HG03039 (cell line): ENCODE results near the gene LAMB3.

ENCODE experiments used
- ATAC-seq: cut with Tn5 transposase; IDR thresholded peaks from one replicate; pipeline ENCODE4 v1.9.1; 2021; ENCODE audit warnings: mild to moderate bottlenecking, moderate library complexity; ENCODE audit not compliant: unreplicated experiment

Gene LAMB3

GRCh38 chr1:209600541-209600940 lies 51.7 kb downstream of the LAMB3 start:
- no peak for ATAC-seq

DNA sequence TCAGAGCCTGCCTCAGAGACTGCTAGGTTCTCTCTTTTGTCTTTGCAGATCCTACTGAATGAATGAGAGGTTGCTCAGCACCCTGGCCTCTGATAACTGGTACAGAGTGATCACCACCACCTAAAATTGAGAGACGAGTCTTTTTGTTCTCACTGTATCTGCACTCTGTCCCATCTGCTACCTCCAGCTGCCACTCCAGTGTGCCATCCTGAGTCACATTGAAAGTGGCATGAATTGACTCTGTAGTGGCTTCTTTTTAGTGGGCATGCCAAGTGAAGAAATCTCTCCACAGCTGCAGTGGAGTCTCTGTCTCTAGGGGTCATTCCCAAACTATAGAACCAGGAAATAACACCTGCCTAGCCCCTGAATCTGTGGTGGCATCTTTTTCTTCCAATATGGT lies 54.0 kb downstream of the LAMB3 start:
- no peak for ATAC-seq

- no peak for ATAC-seq
Observed at GRCh38 chr1:209597499-209597898, 54.7 kb downstream of the LAMB3 start.

DNA sequence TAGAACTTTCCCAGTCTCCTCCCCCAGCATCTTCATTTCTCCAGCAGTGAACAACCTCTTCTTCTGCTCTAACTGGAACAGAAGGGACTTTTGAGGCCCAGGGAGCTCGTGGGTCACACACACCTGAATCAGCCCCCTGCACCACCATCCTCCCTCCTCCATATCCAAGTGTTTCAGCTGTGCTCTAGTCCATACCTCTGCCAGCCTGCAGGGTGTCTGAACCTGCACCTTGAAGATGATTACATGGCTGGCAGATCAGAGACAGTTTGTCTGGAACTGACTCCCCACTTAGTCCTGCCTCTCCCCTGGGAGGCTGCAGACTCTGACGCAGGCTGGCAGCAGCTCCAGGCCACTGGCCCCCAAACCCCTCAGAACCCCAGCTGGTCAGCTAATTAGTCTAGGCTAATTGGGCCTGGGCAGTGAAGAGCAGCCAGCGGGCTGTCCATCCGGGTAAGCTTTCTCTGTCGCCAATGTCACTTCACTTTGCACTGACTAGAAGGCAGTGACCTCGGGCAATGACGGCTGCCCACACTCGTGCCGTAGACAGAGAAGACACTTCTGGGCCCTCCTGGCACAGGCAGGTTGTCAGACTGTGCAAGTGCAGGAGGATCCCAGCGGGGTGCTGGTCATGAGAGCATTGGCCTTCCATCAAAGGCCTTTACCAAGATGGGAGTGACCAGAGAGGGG lies 56.5 kb downstream of the LAMB3 start:
- no peak for ATAC-seq

DNA sequence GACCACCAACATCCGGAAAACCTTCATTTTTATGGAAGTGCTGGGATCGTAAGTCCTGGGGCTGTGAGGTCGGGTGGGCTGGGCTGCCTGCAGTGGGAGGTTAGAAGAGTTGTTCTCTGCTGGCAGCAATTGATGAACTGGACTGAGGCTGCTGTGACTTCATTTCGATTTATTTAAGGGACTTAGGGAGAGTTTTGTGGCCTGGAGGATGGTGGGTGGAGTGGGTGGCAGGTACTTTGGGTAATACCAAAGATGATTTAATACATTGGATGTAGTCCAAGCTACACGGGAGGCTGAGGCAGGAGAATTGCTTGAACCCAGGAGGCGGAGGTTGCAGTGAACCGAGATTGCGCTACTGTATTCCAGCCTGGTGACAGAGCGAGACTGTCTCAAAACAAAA lies 57.2 kb downstream of the LAMB3 start:
- no peak for ATAC-seq

DNA sequence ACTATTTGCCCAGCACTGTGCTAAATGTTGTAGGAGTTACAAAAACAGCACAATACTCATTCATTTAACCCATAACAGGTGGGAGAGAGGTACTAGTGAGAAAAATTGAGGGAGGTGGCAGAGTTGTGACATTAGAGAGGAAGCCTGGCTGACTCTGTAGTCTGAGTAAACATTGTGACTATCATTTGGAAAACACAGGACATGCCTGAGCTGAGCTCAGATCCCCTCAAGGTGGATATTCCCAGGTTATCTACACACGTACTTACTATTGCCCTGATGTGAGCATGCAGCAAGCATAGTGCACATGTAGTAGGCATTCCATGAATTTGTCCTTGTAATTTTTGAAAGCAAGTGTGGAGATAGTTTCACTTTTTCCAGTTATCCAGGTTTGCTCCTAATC lies 57.8 kb downstream of the LAMB3 start:
- no peak for ATAC-seq

DNA sequence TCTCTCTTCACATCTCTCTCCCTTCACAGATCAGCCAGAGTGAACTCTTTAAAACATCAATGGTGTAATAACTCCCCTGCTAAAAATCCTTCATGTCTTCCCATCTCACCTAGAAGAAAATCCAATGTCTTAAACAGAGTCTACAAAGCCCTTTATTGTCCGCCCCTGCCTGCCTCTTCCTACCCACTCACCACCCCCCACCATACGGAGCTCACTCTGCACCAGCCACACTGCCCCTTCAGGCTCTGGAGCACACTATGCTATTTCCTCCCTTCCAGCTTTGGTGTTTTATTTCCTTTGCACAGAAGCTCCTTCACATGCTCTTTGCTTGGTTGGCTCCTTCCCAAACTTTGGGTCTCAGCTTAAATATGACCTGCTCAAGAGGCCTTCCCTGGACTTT lies 58.5 kb downstream of the LAMB3 start:
- no peak for ATAC-seq

- no peak for ATAC-seq
Observed at GRCh38 chr1:209590405-209590804, 61.8 kb downstream of the LAMB3 start.

DNA sequence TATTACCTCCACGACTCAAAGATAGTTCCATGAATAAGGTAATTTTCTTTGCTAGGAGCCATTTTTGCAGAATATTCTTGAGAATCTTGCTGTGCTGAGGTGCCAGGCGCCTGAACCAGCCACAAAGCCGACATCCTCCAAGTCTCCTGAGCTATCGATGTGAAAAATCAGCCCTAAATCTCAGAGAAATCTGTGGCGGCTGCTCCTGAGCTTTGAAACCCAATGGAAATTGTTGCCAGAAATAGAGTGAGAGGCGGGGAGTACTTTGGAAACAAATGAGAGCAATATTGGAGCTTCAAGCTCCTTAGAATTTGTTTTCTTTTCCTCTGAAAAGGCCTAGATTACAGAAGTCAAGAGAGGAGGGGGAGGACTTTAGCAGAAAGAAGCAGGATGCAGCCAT lies 62.4 kb downstream of the LAMB3 start:
- no peak for ATAC-seq

DNA sequence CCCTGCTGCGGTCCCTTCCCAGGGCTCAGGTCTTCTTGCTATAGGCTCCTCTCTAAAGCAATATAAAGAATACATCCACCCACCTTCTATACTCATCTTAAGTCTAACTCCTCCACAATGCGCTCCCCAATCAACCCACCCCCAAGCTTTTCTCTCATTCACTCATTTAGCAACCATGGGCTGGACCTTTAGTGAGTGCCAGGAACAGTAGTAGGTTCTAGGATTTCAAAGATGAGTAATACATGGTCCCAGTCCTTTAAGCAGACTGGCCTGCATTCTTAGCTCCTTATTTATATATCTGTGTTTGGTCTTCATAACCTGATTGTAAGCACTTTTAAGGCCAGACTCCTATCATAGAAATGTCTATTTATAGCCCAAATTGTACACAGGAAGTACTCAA lies 62.8 kb downstream of the LAMB3 start:
- no peak for ATAC-seq

DNA sequence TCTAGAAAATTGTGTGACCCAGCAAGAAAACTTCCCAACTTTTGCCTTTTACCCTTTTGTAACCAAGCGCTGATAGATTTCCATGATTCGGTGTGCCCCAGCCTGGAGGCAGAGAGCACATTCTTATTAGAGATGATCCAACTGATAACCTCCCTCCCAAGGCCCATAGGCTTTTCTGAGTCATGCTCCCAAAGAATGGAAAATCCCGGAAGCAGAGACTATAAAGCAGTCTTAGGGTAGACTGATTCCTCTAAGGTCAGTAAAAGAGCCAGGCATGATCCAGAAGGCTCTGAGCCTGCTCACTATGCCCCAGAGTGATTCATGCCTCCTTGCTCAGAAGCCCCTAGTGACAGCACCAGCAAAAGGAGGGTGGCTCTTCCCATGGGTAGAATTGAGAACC lies 64.4 kb downstream of the LAMB3 start:
- ATAC-seq, result no peak

DNA sequence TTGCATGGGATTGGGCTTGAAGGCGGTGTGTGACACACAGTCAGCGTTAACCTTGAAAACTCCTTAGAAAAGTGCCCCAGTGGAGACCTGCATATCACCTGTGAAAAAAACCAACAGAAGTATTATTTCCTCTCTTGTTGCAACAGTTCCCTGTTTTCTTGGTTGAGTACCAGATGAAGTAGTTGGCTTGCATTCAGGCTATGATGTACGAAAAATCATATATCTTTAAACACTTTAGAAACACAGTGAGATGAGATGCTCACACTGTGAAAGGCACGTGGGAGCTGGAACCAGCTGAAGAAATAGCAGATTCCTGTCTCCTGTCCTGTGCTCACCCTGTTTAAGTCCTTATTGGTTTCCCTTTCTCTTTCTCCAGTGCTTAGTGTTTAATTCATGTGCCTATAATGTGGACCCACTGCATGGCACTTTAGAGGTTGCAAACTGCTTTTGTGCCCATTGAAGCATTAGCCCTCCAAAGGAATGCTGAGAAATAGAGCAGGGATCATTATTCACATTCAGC lies 65.9 kb downstream of the LAMB3 start:
- ATAC-seq, result no peak

DNA sequence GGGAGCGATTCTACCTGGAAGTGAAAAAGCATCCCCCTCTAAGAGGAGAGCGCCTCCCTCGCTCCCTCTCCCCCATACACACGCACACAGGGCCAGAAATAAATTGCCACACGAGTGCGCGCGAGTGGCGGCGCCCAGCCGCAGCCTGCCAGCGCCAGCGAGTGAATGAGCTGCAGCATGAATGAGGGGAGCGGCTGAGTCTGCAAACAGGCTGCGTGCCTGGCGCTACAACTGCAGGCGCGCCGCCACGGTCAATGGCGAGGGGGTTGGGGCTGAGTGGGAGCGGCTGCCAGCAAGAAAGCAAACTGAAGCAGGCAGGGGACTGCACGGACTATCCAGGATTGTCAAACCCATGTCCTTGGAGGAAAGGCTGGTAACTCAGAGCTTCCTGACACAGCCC lies 66.6 kb downstream of the LAMB3 start:
- ATAC-seq, result no peak

DNA sequence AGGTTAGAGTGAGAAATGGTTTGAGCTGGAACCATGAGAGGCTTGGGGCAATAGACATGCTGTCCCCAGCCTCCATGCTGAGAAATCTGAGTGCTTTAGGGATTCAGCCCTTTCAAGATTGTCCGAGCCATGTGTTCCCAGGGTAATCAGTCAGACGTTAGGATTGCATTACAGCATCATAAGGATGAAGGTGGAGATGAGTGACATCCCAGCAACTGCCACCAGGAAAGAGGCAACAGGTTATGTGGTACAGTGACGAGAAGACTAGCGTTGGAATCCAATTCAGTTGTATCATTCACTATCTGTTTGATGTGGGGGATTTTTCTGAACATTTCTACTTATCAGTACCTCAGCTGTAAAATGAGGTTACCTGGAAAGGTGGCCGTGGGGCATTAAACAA lies 67.0 kb downstream of the LAMB3 start:
- ATAC-seq, result no peak

DNA sequence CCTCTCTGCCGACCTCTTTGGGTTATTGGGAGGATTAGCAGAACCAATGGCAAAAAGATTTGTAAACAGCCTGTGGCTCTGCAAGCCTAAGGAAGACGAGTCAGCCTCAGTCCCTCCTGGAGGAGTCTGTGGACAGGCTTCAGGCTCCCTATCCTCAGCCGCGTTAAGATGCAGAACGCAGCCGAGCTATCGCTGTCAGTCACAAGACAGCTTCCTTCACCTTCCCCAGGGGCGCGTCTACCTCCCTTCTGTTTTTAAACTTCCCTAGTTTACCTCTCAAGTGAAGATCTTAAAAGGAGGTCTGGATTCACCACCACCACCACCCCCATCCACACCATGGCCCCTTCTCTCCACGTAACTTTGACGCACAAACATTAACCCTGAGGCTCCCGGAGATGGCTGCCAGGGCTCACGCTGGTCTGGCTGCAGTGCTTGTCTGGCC lies 68.0 kb downstream of the LAMB3 start:
- no peak for ATAC-seq

- ATAC-seq, result no peak
Observed at GRCh38 chr1:209583408-209583807, 68.8 kb downstream of the LAMB3 start, which contains the start of gene CAMK1G. CAMK1G (plus strand) TSS chr1:209583714; CDS start chr1:209594984, 11,270 bp downstream.

- ATAC-seq, result no peak
Observed at GRCh38 chr1:209580577-209580976, 71.6 kb downstream of the LAMB3 start.

- ATAC-seq, result no peak
Observed at GRCh38 chr1:209577346-209577745, 74.9 kb downstream of the LAMB3 start.

- ATAC-seq, result no peak
Observed at GRCh38 chr1:209576392-209577197, 75.6 kb downstream of the LAMB3 start.

DNA sequence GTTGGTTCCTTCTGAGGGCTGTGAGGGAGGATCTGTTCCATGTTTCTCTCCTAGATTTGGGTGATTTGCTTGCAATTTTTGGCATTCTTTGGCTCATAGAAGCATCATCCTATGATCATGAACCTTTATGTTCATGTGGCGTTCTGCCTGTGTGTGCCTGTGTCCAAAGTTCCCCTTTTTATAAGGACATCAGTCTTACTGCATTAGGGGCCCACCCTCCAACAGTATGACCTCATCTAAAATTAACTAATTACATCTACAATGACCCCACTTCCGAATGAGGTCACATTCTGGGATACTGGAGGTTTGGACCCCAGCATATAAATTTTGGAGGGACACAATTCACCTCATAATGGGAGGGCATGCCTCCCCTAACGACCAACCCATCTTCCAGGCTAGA lies 81.5 kb downstream of the LAMB3 start:
- no peak for ATAC-seq

DNA sequence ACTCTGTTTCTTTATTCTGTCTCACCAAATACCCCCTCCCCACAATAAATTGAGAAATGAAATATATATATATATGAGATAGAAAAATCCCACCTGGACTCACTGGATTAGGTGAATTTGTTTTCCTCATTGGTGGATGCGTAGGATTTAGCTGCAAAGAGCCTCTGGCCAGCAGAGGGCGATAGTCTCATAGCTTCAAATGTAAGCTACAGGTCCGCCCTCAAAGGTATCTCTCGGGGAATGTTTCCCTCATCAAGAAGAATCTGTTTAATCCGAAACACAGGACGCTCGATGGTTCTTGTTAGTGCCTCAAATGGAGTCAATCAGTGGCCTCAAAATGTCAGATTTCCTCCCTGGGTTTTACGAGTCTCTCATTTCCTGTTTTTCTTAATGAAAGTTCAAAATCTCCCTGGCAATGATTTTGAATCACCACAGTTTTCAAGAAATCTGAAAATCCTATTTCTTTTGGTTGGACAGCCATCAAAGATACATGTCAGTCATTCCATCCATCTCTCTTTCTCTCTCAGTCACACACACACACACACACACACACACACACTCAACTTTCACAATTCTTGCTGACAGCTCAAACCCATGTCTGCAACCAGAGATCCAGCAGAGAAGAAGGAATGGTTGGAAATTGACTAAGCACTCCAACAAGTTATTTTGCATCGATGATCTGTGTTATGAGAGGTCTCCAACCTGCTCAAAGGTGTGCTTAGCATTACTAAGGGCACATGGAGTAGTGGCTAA lies 82.6 kb downstream of the LAMB3 start:
- ATAC-seq, result no peak
